IMR-90 (cell line): ENCODE data around the gene FRMD4B.

Source experiments
- BHLHE40 ChIP-seq: fragments of 150-350 bp; IDR thresholded peaks from 2 replicates; pipeline ENCODE4 v1.6.1; 2016; ENCODE audit warnings: mild to moderate bottlenecking, low read depth, low read length
- CEBPB ChIP-seq: IDR thresholded peaks from 2 replicates; pipeline ENCODE4 v1.6.1; 2012; ENCODE audit warnings: low read depth, low read length, improper control_type of control experiment
- CHD1 ChIP-seq: IDR thresholded peaks from 2 replicates; pipeline ENCODE4 v1.6.1; 2012; ENCODE audit warnings: low read depth, low read length, improper control_type of control experiment
- CTCF ChIP-seq: conservative IDR thresholded peaks from 2 replicates; pipeline ENCODE4 v1.5.1; 2012; ENCODE audit warnings: mild to moderate bottlenecking, low read depth, low read length, improper control_type of control experiment
- FOS ChIP-seq: fragments of 150-350 bp; IDR thresholded peaks from 2 replicates; pipeline ENCODE4 v1.6.1; 2016; ENCODE audit warnings: low read depth, low read length
- MXI1 ChIP-seq: IDR thresholded peaks from 2 replicates; pipeline ENCODE4 v1.6.1; 2012; ENCODE audit warnings: low read depth, mild to moderate bottlenecking, low read length, moderate library complexity, borderline replicate concordance
- NFE2L2 ChIP-seq: fragments of 150-350 bp; IDR thresholded peaks from 2 replicates; pipeline ENCODE4 v1.6.1; 2016; ENCODE audit warnings: low read depth, mild to moderate bottlenecking, low read length
- POLR2A ChIP-seq: IDR thresholded peaks from 2 replicates; pipeline ENCODE4 v1.6.1; 2012; ENCODE audit warnings: mild to moderate bottlenecking, low read depth, low read length

DNA sequence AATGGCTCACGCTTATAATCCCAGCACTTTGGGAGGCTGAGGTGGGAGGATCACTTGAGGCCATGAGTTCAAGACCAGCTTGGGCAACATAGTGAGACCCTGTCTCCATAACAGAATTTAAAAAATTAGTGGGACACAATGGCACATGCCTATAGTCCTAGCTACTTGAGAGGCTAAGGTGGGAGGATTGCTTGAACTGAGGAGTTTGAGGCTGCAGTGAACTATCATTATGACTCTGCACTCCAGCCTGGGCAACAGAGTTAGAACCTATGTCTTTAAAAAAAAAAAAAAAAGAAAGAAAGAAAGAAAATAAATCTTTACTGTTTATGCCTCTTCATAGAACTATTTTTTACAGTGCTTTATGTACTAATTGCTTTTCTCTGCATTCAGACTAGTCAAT lies 178.9 kb downstream of the FRMD4B start:
- no peak for TF ChIP-seq POLR2A
- TF ChIP-seq CTCF = no peak
- no peak for TF ChIP-seq CEBPB
- no peak for TF ChIP-seq BHLHE40
- no peak for TF ChIP-seq NFE2L2
- TF ChIP-seq CHD1 = no peak
- TF ChIP-seq MXI1 = no peak
- no peak for TF ChIP-seq FOS
